HepG2 (cell line): ENCODE data around the gene BCL2. TPM values are rescaled to one million over a fixed set of nuclear protein-coding genes. Genes with fewer than 3 reads are reported as not detected.

Experiments
- ATAC-seq: fragments of 200-7000 bp; cut with Tn5 transposase; 3 replicates; pipeline ENCODE4 v1.9.1; 2020; ENCODE audit warnings: mild to moderate bottlenecking, moderate library complexity
- BruUV-seq: library from RNA; stranded (reverse); fragments of 400-500 nt; replicated peaks from 2 replicates; lab custom pipeline; 2021; lab: Mats Ljungman, UMichigan
- CTCF ChIA-PET: fragments of 300-600 bp; formaldehyde crosslinking; extraction: SDS; loops from one replicate; lab custom pipeline; 2021; ENCODE audit warnings: low total read pairs, inconsistent platforms, low intra/inter-chr PET ratio; lab: Yijun Ruan, JAX
- POLR2A ChIA-PET: fragments of 350-600 bp; sonication (Branson Sonifier 250); formaldehyde crosslinking; loops from one replicate; lab custom pipeline; 2020; ENCODE audit warnings: antibody characterized with exemption, inconsistent platforms; lab: Yijun Ruan, JAX
- DNase-seq: peaks from one replicate; pipeline ENCODE4 v3.0.0-alpha.2; 2015; ENCODE audit warnings: low spot score
- FAIRE-seq: peaks from 3 replicates; lab custom pipeline; 2011; peaks lifted over from hg19 to GRCh38; lab: Jason Lieb, UNC
- H2AFZ ChIP-seq: one replicate; pipeline ENCODE4 v1.6.1; 2011; ENCODE audit warnings: low read length, inconsistent platforms
- H3K27ac ChIP-seq: fragments of 300-600 bp; 3 replicates; pipeline ENCODE4 v1.8.0; 2011; ENCODE audit warnings: mixed run types, mild to moderate bottlenecking, mixed read lengths, low read length, inconsistent platforms; ENCODE audit not compliant: insufficient read depth; ENCODE audit errors: extremely low read length
- H3K27me3 ChIP-seq, 2 experiments: fragments of 200-600 bp in 1 of 2; 2 replicates in 1 of 2; 3 replicates in 1 of 2; pipeline versions ENCODE4 v1.6.0 to v1.8.0; 2011; ENCODE audit warnings: low read length in 2 of 2, mild to moderate bottlenecking in 2 of 2, moderate library complexity in 2 of 2, inconsistent platforms in 1 of 2; ENCODE audit not compliant: insufficient read depth in 2 of 2, control insufficient read depth in 1 of 2
- H3K36me3 ChIP-seq, 2 experiments: fragments of 200-600 bp in 1 of 2; replicated peaks in 1 of 2; 2 replicates in 1 of 2; 3 replicates in 1 of 2; pipeline versions ENCODE4 v1.5.1 to v1.8.0; 2011; ENCODE audit warnings: low read length in 2 of 2, inconsistent platforms in 1 of 2; ENCODE audit not compliant: insufficient read depth in 2 of 2, control insufficient read depth in 1 of 2
- H3K4me1 ChIP-seq: 2 replicates; pipeline ENCODE4 v1.5.1; 2012; ENCODE audit warnings: low read length, inconsistent platforms; ENCODE audit not compliant: insufficient read depth
- H3K4me2 ChIP-seq: 2 replicates; pipeline ENCODE4 v1.6.0; 2011; ENCODE audit warnings: low read depth, low read length, inconsistent platforms
- H3K4me3 ChIP-seq, 3 experiments: fragments of 200-600 bp in 1 of 3; sonication (generic), shearing (Covaris generic) in 1 of 3; replicated peaks in 1 of 3; 2 replicates each; pipeline ENCODE4 v1.5.1; 2011 to 2016; ENCODE audit warnings: low read length in 3 of 3, inconsistent platforms in 2 of 3, low read depth in 2 of 3, mild to moderate bottlenecking in 2 of 3, control low read depth in 1 of 3, mixed read lengths in 1 of 3; ENCODE audit not compliant: insufficient read depth in 1 of 3
- H3K79me2 ChIP-seq: one replicate; pipeline ENCODE4 v1.6.1; 2011; ENCODE audit warnings: low read length, inconsistent platforms; ENCODE audit not compliant: insufficient read depth
- H3K9ac ChIP-seq: 2 replicates; pipeline ENCODE4 v1.6.0; 2011; ENCODE audit warnings: mild to moderate bottlenecking, low read depth, low read length, inconsistent platforms; ENCODE audit not compliant: insufficient read depth
- H3K9me3 ChIP-seq: 2 replicates; pipeline ENCODE4 v1.5.1; 2012; ENCODE audit warnings: mild to moderate bottlenecking, low read length
- H4K20me1 ChIP-seq: 2 replicates; pipeline ENCODE4 v1.6.0; 2011; ENCODE audit warnings: inconsistent platforms, mild to moderate bottlenecking, low read length, moderate library complexity; ENCODE audit not compliant: insufficient read depth
- AGO2 ChIP-seq: fragments of 200-400 bp; formaldehyde crosslinking; optimal IDR thresholded peaks from 2 replicates; pipeline ENCODE3; 2017; ENCODE audit warnings: mild to moderate bottlenecking, low read depth, low read length, moderate library complexity
- IKZF1 ChIP-seq: fragments of 450-650 bp; IDR thresholded peaks from 2 replicates; pipeline ENCODE4 v1.7.1; 2016
- KDM4B ChIP-seq: sonication (generic); formaldehyde crosslinking; IDR thresholded peaks from 2 replicates; pipeline ENCODE4 v1.4.0; 2020; ENCODE audit warnings: missing genetic modification reagents
- NONO ChIP-seq, 2 experiments: fragments of 450-650 bp in 1 of 2; sonication (generic) in 1 of 2; formaldehyde crosslinking in 1 of 2; IDR thresholded peaks in 1 of 2; conservative IDR thresholded peaks in 1 of 2; 2 replicates each; pipeline versions ENCODE4 v1.6.1 to v1.8.0; 2017 to 2022; ENCODE audit warnings: mild to moderate bottlenecking in 1 of 2, missing genetic modification reagents in 1 of 2, moderate library complexity in 1 of 2
- PHF20 ChIP-seq: sonication (generic); formaldehyde crosslinking; IDR thresholded peaks from 2 replicates; pipeline ENCODE4 v1.5.0; 2020; ENCODE audit warnings: mild to moderate bottlenecking, missing genetic modification reagents
- RARA ChIP-seq: IDR thresholded peaks from 2 replicates; pipeline ENCODE4 v1.6.1; 2016; ENCODE audit warnings: missing genetic modification reagents, missing compliant biosample characterization
- RFXANK ChIP-seq: IDR thresholded peaks from 2 replicates; pipeline ENCODE4 v1.6.1; 2016
- SNRNP70 ChIP-seq: fragments of 200-400 bp; formaldehyde crosslinking; IDR thresholded peaks from 2 replicates; pipeline ENCODE4 v1.6.1; 2017; ENCODE audit warnings: mild to moderate bottlenecking, low read depth, low read length, moderate library complexity
- SRY ChIP-seq: sonication (generic); formaldehyde crosslinking; IDR thresholded peaks from 2 replicates; pipeline ENCODE4 v1.8.0; 2022; ENCODE audit warnings: mild to moderate bottlenecking, missing genetic modification reagents
- ZNF883 ChIP-seq: sonication (generic); formaldehyde crosslinking; IDR thresholded peaks from 2 replicates; pipeline ENCODE4 v1.5.1; 2020; ENCODE audit warnings: mild to moderate bottlenecking, missing genetic modification reagents; ENCODE audit errors: not compliant biosample characterization
- WGBS: methylation state at CpG from one replicate; pipeline ENCODE4 v1.1.6; 2017; ENCODE audit warnings: low lambda C conversion rate; 5-methylcytosine and 5-hydroxymethylcytosine counted together
- in situ Hi-C: cut with HindIII; loops from 2 replicates; pipeline ENCODE4 v1.10.0; 2017; ENCODE audit warnings: low pct_unique_long_range_greater_than_20kb; ENCODE audit not compliant: extremely low pct_ligation_motif_present
- intact Hi-C: fragments of 100-400 bp; cut with micrococcal nuclease; formaldehyde crosslinking; loops from one replicate; pipeline ENCODE4 v1.10.0; 2022; ENCODE audit not compliant: unreplicated experiment
- polyA plus RNA-seq, 8 experiments: library from polyadenylated mRNA; depleted of rRNA in 3 of 8; stranded (reverse) in 7 of 8; unstranded in 1 of 8; fragments of >200 nt; fragmentation: Illumina TruSeq in 4 of 8; extraction: Trizol in 4 of 8; gene quantifications; 2 replicates each; pipeline versions ENCODE4 v1.2.1 to v1.2.3, GENCODE V29; 2011 to 2016; ENCODE audit warnings: low read depth in 4 of 8, missing spikeins in 1 of 8, mixed read lengths in 1 of 8; ENCODE audit not compliant: insufficient read depth in 1 of 8
- total RNA-seq, 5 experiments: library from RNA; depleted of rRNA; stranded (reverse); fragments of >200 nt; fragmentation: Illumina TruSeq; extraction: Trizol; gene quantifications; 2 replicates each; pipeline ENCODE4 v1.2.3, GENCODE V29; 2016; ENCODE audit warnings: low read depth in 1 of 5
- TF ChIP-seq, protein P1 (sequence below): sonication (generic); formaldehyde crosslinking; IDR thresholded peaks from 2 replicates; pipeline ENCODE4 v1.5.0; 2020; ENCODE audit warnings: mild to moderate bottlenecking, low read depth, missing genetic modification reagents, borderline replicate concordance
- TF ChIP-seq, protein P2 (sequence below): sonication (generic); formaldehyde crosslinking; IDR thresholded peaks from 2 replicates; pipeline ENCODE4 v1.4.0; 2020; ENCODE audit warnings: missing genetic modification reagents, borderline replicate concordance
- TF ChIP-seq, protein P3 (sequence below): sonication (generic); formaldehyde crosslinking; IDR thresholded peaks from 2 replicates; pipeline ENCODE4 v1.5.0; 2020; ENCODE audit warnings: missing genetic modification reagents
- TF ChIP-seq, protein P4 (sequence below): sonication (generic); formaldehyde crosslinking; IDR thresholded peaks from 2 replicates; pipeline ENCODE4 v1.8.1; 2023; ENCODE audit warnings: mild to moderate bottlenecking, moderate library complexity, missing genetic modification reagents
- TF ChIP-seq, protein P5 (sequence below), 2 experiments: sonication (generic) in 1 of 2; formaldehyde crosslinking in 1 of 2; IDR thresholded peaks; 2 replicates each; pipeline versions ENCODE4 v1.4.0 to v1.6.1; 2018 to 2020; ENCODE audit warnings: missing genetic modification reagents in 2 of 2, borderline replicate concordance in 1 of 2, low read depth in 1 of 2, mild to moderate bottlenecking in 1 of 2, missing biosample characterization in 1 of 2

The BCL2 gene
- total and polyA plus RNA-seq, 2 of the 13 experiments (the other 11 are each of a cell fraction or from before 2014, with no cell fraction given), result 0.07 to 0.53 TPM

DNA sequence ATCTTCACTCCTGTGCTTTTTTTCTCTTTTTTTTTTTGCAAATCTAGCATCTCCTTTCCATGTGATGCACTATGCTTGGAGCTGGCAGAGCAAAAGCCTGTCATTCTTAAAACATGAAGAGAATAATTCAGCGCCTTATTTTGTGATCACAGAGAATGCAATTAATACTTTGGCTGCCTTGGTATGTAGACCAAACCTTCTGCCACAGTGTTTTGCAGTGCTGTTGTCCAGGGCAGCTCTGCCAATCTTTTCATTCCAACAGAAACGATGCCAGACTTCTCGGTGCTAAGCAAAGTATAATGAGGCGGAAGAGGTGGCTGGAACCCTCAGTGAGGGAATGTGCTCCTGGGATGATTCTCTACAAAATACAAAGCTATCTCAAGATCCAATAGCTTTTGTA lies 25.6 kb downstream of the BCL2 start (continued):
- no peak for TF ChIP-seq SRY (CRISPR knock-in tag)
- TF ChIP-seq SNRNP70, result no peak
- TF ChIP-seq, protein P1, sequence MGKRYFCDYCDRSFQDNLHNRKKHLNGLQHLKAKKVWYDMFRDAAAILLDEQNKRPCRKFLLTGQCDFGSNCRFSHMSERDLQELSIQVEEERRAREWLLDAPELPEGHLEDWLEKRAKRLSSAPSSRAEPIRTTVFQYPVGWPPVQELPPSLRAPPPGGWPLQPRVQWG (CRISPR knock-in tag), result no peak
- TF ChIP-seq, protein P2, sequence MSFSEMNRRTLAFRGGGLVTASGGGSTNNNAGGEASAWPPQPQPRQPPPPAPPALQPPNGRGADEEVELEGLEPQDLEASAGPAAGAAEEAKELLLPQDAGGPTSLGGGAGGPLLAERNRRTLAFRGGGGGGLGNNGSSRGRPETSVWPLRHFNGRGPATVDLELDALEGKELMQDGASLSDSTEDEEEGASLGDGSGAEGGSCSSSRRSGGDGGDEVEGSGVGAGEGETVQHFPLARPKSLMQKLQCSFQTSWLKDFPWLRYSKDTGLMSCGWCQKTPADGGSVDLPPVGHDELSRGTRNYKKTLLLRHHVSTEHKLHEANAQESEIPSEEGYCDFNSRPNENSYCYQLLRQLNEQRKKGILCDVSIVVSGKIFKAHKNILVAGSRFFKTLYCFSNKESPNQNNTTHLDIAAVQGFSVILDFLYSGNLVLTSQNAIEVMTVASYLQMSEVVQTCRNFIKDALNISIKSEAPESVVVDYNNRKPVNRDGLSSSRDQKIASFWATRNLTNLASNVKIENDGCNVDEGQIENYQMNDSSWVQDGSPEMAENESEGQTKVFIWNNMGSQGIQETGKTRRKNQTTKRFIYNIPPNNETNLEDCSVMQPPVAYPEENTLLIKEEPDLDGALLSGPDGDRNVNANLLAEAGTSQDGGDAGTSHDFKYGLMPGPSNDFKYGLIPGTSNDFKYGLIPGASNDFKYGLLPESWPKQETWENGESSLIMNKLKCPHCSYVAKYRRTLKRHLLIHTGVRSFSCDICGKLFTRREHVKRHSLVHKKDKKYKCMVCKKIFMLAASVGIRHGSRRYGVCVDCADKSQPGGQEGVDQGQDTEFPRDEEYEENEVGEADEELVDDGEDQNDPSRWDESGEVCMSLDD (CRISPR knock-in tag), result no peak
- TF ChIP-seq, all 625 proteins: peak for 0

DNA sequence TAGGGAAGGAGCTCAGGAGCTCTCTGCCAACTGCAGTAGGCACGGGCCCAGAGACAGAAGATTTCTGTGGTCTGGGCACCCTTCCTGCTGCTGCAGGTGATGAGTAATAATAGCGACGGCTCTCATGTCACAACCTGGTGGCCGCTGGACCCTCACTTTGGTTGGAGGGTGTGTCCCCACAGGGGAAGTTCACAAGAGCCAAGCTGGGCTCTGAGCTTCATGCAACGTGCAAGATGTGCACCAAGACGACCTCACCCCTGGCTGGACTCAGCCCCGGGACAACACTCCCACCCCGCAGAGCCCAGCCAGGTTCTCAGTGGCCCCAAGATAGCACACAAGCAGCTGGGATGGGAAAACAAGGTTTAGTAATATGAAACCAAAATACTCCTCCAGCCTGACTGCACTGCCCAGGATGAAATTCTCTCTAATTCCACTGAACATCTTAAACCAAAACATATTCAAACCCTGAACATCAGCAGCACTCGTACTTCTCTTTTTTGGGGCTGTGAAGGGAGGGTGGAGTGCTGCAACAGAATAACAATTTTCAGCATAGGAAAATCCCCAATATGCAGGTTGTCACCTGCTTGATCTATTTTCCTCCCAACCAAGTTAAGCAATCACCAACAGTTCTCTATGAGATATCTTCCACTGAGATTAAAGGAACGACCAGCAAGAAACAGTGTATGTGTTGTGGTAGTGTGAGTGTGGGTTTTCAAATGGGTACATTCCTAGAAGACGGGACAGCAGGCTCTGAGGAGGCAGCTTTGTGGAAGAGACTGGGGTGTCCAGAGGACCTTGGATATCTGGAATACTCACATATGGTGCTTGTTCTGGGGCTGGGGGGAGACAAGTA lies 26.5 kb downstream of the BCL2 start:
- intact Hi-C loops, result no loop called here
- no peak for DNase-seq
- ChIA-PET CTCF (no interaction called here), POLR2A (no interaction called here)
- no peak for ATAC-seq
- no TSS peak for BruUV-seq
- Histone ChIP-seq H3K4me3 (no peak overlapping the region), H4K20me1 (no peaks in the 10 kb centered on the region), H3K27me3 (peaks cover 2 to 7% of the 10 kb centered on the region in 2 experiments; a peak in 1 of 5 replicates), H3K9ac (no peak overlapping the region), H3K4me1 (no peaks in the 10 kb centered on the region), H3K27ac (no peak overlapping the region), H3K36me3 (no peaks in the 10 kb centered on the region), H2AFZ (no peak overlapping the region), H3K9me3 (no peaks in the 10 kb centered on the region), H3K4me2 (no peak overlapping the region), H3K79me2 (no peaks in the 10 kb centered on the region)
- WGBS, result 11% methylated on average over 7 of the region's 11 CpGs
- FAIRE-seq, result no peak
- in situ Hi-C loops, result no loop called here
- TF ChIP-seq, protein P3, sequence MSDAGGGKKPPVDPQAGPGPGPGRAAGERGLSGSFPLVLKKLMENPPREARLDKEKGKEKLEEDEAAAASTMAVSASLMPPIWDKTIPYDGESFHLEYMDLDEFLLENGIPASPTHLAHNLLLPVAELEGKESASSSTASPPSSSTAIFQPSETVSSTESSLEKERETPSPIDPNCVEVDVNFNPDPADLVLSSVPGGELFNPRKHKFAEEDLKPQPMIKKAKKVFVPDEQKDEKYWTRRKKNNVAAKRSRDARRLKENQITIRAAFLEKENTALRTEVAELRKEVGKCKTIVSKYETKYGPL, result no peak
- TF ChIP-seq, protein P4, sequence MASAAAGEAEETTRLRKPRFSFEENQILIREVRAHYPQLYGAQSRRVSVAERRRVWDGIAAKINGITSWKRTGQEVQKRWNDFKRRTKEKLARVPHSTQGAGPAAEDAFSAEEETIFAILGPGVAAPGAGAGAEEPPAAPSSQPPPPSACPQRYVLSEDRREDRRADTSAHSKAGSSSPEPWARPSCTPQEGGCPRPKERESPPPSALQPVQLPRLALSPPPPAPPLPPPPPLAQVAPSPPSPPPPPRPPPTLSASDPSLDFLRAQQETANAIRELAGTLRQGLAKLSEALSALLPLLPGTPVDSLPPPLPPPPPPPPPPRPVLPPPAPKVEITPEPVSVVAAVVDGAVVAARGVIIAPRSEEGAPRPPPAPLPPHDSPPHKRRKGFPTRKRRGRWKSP (CRISPR knock-in tag), result no peak
- TF ChIP-seq AGO2 (no peak), ZNF883 (CRISPR knock-in tag) (no peak), RARA (CRISPR knock-in tag) (no peak), IKZF1 (no peak), PHF20 (CRISPR knock-in tag) (no peak), RFXANK (no peak), KDM4B (CRISPR knock-in tag) (no peak), NONO (IDR thresholded peaks at IDR 0.05) (no peak), NONO (CRISPR knock-in tag; conservative IDR thresholded peaks at IDR 0.05) (no peak)
- TF ChIP-seq, protein P5, sequence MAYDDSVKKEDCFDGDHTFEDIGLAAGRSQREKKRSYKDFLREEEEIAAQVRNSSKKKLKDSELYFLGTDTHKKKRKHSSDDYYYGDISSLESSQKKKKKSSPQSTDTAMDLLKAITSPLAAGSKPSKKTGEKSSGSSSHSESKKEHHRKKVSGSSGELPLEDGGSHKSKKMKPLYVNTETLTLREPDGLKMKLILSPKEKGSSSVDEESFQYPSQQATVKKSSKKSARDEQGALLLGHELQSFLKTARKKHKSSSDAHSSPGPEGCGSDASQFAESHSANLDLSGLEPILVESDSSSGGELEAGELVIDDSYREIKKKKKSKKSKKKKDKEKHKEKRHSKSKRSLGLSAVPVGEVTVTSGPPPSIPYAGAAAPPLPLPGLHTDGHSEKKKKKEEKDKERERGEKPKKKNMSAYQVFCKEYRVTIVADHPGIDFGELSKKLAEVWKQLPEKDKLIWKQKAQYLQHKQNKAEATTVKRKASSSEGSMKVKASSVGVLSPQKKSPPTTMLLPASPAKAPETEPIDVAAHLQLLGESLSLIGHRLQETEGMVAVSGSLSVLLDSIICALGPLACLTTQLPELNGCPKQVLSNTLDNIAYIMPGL (CRISPR knock-in tag; IDR thresholded peaks at IDR 0.05; ENCODE audit: borderline replicate concordance in 1 of 2, low read depth in 1 of 2), result no peak
